ENCODE results near the gene TMC7. TPM values are rescaled to one million over a fixed set of nuclear protein-coding genes. Genes with fewer than 3 reads are reported as not detected.

The TMC7 gene
- total RNA-seq, 1 experiment from 2014 or later: 1.2 TPM

DNA sequence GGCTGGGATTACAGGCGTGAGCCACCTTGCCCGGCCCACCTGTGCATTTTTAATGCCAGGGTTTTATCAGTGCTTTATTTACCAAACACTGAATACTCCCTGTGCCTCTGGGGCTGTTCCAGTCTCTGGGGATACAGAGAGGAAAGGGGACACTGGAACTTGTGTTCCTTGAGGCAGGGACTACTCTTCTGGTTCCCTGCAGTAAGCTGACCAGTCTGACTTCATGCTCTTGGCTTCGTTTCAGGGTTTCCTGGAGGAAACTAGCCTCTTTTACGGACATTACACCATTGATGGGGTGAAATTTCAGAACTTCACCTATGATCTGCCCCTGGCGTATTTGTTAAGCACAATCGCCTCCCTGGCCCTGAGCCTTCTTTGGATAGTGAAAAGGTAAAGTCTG lies 46.2 kb downstream of the TMC7 start:
- no peak for DNase-seq (ENCODE audit: low spot score)

DNA sequence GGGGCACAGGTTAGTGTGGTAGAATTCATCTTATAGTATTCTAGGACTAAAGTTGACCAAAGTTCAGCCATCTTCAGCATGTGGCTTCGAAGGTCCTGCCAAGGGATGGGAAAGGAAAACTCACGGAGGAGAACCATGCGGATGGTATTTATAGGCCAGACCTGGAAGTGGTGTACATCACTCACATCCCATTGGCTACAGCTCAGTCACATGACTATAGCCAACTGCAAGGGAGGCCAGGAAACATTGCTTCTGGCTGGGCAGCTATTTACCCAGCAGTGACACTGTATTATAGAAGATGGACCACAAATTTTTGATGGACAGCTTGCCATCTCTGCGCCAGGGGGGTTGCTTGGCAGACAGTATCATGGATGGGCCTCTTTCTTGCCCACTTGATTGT lies 48.0 kb downstream of the TMC7 start:
- DNase-seq (ENCODE audit: low spot score): no peak

DNA sequence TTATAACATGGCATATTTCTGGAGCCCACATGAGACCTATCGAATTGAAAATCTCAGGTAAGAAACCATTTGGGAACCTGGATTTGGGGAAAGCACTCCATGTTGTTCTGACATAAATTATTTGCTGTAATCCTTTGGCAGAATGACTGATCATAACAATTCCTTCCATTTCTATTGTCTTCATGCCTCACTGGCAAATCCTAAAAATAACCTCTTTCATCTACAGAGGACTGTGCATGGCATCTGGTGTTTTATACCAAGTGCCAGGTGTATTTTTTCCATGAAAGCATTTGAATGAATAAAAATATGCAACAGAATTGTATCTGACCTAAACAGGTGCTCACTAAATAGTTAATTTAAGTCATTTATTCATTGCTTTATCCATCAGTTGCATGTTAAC lies 50.0 kb downstream of the TMC7 start:
- no peak for DNase-seq (ENCODE audit: low spot score)

DNA sequence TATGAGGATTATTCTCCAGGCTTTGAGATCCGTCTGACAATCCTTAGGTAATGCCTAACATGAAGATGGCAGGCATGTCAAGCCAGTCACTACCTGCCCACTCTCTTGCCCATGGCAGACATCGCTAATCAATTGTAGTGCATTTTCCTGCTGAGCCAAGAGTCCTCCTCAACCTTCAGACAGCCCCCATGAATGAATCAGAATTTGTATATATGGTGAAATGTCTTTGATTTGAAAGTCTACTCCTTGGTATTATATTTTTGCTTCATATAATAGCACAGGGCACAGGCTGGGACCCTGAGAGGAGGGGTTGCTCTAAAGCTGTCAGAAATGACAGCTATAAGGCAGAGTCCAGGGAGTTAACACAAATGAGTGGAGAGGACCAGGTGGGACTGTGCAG lies 56.7 kb downstream of the TMC7 start:
- DNase-seq (ENCODE audit: low spot score): no peak

DNA sequence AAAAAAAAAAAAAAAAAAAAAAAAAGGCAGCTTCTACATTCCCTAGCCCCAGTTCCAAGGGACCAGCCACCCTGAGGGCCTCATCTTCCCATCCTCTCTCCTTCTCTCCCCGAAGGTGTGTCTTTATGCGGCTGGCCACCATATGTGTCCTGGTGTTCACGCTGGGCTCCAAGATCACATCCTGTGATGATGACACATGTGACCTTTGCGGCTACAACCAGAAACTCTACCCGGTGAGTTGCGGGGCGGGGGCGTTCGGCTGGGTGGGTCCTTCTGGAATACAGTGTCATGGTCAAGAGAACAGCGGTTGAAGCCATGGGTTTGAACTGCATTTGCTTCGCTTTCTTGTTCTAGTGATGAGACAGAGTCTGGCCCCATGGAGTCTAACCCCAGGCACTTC lies 61.0 kb downstream of the TMC7 start:
- DNase-seq (ENCODE audit: low spot score): no peak

DNA sequence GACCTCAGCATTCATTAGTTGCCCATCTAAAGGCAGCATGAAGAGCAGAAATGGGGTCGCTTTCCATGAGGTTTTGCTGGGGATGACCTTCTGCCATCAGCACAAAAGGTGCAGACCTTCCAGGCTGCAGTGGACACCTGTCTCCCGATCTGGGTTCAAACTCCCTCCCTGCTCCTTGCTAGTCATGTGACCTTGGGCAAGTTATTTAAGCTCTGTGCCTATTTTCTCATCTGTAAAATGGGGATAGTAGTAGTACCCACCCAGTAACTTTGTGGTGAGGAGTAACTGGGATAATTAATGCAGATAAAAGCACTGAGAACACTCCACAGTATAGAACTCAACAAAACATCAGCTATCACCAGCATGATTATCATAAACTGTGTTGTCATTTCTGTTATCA lies 62.3 kb downstream of the TMC7 start:
- no peak for DNase-seq (ENCODE audit: low spot score)

DNA sequence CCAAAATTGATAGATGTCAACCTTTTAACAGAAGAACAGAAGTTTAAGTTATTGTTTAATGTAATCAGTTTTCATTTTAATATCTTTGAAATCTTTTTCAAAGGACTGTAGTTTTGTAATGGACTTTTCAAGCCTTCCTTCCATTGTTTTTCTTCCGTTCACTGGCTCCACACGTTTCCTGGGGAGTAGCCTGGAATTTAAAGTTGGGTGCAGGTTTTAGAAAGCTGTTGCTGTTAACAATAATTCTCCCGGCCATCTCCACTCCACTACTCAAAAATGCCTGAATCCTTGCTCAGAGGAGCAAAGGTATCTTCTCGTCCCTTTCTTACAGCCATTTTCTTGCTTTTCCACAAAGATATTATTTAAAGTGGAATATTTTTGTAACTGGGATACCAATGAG lies 79.0 kb downstream of the TMC7 start:
- DNase-seq (ENCODE audit: low spot score): no peak

DNA sequence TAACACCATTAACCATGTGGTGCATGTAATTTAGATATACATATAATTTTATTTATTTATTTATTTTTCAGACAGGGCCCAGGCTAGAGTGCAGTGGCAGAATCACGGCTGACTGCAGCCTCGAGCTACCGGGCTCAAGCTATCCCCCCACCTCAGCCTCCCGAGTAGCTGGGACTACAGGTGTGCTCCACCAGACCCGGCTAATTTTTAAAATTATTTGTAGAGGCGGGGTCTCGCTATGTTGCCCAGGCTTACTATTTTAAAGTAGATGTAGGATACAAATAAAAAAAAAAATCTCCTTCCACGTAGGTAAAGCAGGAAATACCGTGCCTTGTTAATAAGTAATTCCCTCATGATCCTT lies 83.2 kb downstream of the TMC7 start:
- DNase-seq (ENCODE audit: low spot score): no peak

DNA sequence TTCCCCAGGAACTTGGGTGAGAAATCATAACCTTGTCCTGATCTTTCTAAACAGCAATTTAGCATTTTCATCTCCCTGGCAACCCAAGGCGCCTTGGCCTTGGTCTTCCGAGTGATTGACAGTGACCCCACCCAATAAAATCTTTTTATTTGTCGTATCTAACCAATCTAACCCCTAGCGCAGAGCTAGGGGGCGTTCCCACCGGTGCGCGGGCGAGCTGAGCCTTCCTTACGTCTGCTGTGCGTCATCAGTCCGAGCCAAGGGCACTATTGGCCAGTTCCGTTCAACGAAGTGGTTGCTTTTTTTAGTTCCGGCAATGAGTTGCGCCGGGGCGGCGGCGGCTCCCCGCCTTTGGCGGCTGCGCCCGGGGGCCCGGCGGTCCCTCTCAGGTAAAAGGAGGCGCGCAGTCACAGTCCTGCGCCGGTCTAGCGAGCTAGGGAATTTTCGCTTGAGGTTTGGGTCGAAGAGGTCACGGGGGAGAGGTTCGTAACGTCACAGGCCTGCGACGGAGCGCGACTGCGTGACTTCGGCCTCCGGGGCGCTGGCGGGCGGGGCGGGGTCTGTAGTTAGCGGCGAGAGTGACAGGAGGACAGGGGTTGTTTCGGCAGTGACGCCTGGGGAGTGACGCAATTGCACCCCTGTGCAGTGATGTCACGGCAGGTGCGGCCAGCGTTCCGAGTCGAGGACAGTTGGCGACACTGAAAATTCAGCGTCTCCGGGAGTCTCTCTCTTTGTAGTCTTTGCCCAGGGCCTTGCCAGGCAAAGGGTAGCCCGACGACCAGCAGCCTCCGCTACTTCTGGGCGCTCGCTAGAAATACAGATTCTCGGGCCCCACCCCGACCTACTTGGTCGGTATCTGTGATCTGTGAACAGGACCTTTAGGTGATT lies 83.9 kb downstream of the TMC7 start, which contains the start of gene COQ7:
Gene COQ7, plus strand, starts transcription at position 266 of the 888 bp plus-strand sequence. Its CDS starts 51 bp downstream, at position 317.
- DNase-seq (ENCODE audit: low spot score): peak; percentile 100

DNA sequence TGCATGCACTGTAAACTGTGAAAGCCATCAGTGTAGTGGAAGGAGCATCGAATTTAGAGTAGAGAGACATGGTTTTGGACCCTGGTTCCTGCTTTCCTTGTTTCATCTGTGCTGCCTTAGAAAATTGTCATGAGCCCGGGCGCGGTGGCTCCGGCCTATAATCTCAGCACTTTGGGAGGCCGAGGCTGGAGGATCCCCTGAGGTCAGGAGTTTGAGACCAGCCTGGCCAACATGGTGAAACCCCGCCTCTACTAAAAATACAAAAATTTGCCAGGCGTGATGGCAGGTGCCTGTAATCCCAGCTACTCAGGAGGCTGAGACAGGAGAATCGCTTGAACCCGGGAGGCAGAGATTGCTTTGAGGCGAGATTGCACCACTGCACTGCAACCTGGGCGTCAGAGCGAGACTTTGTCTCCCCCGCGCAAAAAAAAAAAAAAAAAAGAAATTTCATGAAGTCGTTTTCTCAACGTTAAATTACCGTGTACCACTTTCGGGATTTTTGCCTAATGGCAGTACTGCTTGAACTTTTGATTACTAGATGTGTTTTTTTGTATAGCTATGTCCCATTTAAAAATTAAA lies 84.6 kb downstream of the TMC7 start:
- DNase-seq (ENCODE audit: low spot score): no peak

DNA sequence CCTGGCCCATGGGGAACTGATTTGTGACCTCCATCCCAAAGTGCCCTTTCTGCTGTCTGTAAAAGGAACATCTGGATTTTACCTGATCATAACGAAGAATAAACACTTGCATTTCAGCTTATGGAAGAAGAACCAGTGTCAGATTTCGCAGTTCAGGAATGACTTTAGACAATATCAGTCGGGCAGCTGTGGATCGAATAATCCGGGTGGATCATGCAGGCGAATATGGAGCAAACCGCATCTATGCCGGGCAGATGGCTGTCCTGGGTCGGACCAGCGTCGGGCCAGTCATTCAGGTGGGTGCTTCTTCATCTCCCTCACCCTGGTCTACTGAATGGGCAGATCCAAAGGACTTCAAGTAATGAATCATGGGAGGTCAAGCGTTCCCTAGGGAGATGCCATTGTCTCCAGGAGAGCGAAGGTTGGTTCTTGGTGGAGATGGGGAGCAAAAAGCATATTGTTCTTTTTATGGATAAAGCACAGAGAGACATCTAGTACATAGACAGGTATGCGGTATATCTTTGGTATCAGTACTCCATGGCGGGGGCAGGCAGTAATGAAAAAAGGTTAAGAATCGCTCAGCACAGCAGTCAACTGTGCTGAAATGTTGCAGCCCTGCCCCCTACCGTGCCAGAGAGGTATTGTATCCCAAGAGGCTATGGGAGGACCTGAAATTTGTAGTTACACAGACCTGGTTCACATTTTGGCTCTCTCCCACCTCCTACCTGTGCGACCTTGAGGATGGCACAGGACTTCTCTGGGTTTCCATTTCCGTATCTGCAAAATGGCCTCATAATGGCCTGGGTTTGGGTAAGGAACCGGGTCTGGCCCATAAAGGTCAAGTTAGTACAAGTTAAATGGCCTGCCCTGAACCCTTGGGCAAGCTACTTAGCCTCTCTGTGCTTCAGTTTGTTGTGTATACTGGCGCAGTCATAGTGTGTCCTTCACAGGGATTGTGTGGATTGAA lies 88.4 kb downstream of the TMC7 start:
- peak; percentile 61 for DNase-seq (ENCODE audit: low spot score)

DNA sequence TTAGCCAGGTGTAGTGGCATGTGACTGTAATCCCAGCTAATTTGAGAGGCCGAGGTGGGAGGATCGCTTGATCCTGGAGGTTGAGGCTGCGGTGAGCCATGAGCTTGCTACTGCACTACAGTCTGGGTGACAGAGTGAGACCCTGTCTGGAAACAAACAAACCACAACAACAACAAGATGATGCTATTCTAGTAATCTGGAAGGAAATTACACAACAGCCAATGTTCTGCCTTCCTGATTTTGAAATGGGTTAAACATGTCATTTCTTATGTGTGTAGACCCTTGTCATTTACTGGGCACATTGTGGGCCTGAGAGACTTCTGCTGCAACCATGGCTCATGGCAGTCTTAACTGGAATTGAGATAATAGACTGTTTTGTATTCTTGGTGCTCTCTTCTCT lies 89.6 kb downstream of the TMC7 start:
- no peak for DNase-seq (ENCODE audit: low spot score)

DNA sequence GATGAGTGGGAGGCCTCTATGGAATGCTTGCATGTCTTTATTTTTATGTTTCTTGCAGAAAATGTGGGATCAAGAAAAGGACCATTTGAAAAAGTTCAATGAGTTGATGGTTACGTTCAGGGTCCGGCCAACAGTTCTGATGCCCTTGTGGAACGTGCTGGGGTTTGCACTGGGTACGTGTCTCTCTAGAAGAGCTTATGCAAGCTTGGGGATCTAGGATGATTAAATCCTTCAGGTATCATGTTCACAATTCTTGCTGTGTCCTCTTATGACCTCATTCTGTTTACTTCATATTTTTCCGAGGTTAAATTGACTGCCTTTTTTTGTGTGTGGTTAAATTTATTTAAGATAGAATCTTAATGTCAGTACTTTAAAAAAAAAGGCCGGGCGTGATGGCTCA lies 90.1 kb downstream of the TMC7 start:
- no peak for DNase-seq (ENCODE audit: low spot score)

DNA sequence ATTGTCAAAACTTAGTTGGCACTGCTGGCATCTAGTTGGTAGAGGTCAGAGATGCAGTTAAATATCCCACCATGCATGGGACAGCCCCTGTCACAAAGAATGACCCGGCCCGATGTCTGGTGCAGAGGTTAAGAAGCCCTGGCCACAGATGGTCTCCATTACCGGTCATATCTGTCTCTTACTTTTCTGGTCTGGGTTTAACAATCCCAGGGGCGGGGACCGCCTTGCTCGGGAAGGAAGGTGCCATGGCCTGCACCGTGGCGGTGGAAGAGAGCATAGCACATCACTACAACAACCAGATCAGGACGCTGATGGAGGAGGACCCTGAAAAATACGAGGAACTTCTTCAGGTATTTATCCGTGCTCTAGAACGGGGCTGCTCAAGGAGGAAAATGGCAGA lies 91.8 kb downstream of the TMC7 start:
- no peak for DNase-seq (ENCODE audit: low spot score)

DNA sequence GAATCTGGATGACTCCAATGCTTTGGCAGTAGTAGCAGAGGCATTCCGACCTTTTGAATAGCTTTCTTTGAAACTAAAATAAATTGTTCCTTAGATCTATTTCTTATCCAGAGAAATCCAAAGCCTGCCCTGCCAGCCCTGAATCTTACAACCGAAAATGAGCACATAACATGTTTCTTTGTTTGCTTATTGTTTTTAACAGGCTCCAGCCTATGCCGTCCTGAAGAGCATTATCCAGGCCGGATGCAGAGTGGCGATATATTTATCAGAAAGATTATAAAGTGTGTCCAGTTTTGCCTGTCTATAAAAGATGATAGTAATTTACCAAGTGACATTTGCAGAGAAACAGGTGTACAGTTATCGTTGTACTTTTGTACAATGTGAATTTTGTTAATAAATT lies 94.1 kb downstream of the TMC7 start:
- no peak for DNase-seq (ENCODE audit: low spot score)

DNA sequence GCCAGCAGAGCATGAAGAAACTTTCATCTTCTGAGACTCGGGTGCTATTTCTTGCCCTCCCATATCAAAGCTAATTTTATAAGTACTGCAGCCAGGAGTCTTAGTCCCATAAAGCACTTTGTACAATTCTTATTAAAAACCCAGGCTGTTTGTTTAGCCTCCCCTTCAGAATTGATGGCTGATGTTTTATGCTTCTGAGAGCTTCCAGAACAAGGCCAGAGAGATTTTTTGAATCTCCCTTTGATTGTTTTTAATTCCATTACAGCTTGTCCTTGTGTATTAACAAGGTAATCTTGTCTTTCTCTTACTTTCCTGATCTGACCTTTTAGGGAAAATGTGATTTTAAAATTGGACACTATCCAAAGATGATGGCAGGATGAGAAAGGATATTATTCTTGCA lies 99.9 kb downstream of the TMC7 start:
- no peak for DNase-seq (ENCODE audit: low spot score)

DNA sequence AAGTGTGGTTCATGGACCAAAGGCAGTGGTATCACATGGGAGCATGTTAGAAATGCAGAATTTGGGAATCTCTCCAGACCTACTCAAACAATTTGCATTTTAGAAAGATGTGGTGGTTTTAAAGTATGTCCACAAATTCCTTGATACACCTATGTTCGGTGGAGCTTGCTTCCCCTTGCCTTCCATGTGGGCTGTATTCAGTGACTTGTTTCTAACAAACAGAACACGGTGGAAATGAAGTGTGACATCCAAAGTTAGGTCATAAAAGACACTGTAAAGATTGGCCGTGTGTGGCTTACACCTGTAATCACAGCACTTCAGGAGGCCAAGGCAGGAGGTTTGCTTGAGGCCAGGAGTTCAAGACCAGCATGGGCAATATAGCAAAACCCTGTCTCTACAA lies 100.4 kb downstream of the TMC7 start:
- no peak for DNase-seq (ENCODE audit: low spot score)

DNA sequence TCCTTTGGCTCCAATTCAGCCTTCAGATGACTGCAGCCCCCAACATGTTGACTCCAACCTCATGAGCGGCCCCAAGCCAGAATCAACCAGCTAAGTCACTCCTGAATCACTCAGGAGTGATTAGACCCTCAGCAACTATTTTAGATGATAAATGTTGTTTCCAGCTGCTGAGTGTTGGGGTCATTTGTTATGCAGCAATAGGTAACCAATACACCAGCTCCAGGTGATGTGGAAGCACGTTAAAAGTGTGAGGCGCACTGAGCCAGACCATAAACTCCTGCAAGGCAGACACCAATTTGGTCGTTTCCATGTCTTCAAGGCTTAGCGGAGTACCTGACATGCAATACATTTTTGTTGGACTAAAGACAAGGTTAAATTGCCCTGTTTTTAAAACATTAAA lies 101.1 kb downstream of the TMC7 start:
- no peak for DNase-seq (ENCODE audit: low spot score)

DNA sequence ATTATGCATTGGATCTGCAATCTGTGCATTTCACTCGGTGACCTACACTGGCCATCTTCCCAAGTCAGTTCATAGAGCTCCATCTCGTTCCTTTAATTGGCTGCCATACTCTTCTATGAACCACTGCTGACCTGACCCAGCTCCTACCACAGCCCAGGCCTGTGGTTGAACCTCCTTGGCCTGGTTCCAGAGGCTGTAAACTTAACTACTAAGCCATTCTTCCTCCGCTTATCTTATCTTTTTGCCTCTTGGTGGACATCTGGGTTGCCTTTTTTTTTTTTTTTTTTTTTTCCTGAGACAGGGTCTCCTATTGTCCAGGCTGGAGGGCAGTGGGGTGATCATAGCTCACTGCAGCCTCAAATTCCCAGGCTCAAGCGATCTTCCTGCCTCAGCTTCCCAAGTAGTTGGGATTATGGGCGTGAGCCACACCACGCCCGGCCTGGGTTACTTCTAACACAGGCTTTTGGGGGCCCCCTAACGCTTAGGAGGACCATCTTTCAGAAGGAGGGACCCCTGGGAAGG lies 102.0 kb downstream of the TMC7 start:
- DNase-seq (ENCODE audit: low spot score): peak; percentile 77

DNA sequence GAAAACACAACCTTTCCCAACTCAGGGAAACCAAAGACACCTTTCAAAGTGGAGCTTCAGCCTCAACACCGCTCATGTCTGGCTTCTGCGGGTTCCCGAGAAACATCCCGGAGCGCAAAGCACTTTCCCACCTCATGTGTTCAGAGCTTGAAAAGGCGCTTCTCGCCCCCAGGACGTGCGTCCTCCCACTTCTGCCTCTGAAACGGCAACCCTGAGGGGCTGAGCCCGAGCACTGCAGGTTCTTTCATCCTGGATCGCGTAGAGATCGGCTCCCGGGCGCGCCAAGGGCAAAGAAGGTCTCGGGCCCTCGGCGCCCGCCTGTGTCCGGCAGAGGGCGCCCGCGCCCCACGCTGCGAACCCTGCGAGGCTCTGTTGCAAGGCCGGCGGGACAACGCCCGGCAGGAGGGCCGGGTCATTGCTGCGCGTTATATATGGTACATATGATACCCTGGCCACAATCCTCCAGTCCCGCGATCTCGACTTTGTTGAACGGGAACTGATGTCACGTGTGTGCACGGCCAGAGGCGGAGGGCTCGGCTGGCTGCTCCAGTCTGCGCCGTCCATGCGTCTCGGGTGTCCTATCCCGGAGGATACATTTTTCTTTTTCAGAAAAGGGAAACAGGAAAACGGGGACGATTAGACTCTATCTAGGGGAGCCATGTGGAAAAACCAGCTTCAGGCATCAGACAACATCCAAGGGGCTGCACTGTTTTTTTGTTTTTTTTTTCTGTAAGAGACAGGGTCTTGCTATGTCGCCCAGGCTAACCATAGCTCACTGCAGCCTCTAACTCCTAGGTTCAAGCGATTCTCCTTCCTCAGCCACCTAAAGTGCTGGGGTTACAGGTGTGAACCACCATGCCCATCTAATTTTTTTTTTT lies 102.8 kb downstream of the TMC7 start:
- peak; percentile 90 for DNase-seq (ENCODE audit: low spot score)

DNA sequence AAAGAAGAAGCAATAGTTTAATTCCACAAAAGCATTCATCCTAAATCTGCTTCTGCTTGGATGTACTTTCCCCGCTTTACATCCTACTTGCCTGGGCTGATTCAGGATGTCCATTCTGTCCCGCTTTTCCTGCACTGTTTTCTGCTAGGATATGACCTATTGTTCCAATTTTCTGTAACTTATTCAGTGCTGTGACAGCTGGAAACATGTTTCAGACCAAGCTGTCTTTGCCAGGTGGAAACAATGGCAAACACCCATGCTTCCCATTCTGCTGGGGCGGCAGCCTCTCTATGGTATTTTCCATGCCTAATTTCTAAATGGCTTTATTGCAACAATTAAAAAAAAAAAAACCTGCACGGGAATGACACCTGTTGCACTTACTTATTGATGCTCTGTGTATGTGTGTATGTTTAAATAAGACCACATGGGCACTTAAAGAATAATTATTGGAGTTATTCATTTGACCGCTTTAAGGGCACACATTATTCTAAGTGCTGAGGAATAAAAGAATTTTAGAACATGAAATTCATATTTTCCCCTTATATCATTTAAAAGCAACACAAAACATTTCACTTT lies 104.7 kb downstream of the TMC7 start:
- no peak for DNase-seq (ENCODE audit: low spot score)

Measured in A172 (cell line).